IMR-90 (cell line): ENCODE data around the gene KRT82. TPM values are rescaled to one million over a fixed set of nuclear protein-coding genes. Genes with fewer than 3 reads are reported as not detected.
"Not testable (repeated sequence)": the region's sequence is repeated elsewhere in the genome, so short reads cannot be mapped to it uniquely, and the experiment has no call there.

Experiments
- ATAC-seq: fragments of 200-7000 bp; cut with Tn5 transposase; 2 replicates; pipeline ENCODE4 v1.9.1; 2020; ENCODE audit warnings: low read depth, mild to moderate bottlenecking, moderate library complexity
- BruUV-seq: library from RNA; stranded (reverse); fragments of 400-500 nt; replicated peaks from 2 replicates; lab custom pipeline; 2021; lab: Mats Ljungman, UMichigan
- CTCF ChIA-PET: fragments of 300-600 bp; formaldehyde crosslinking; extraction: SDS; loops from one replicate; lab custom pipeline; 2021; ENCODE audit warnings: antibody characterized with exemption; lab: Yijun Ruan, JAX
- POLR2A ChIA-PET: fragments of 300-600 bp; sonication (Branson Sonifier 250); formaldehyde crosslinking; loops from one replicate; lab custom pipeline; 2022; ENCODE audit warnings: antibody characterized with exemption; ENCODE audit not compliant: unreplicated experiment; lab: Charles Lee
- DNase-seq: peaks from one replicate; pipeline ENCODE4 v3.0.0; 2013
- H2AFZ ChIP-seq: replicated peaks from 2 replicates; pipeline ENCODE3; 2013; ENCODE audit warnings: low read length, mild to moderate bottlenecking; ENCODE audit not compliant: poor library complexity
- H2AK5ac ChIP-seq: 2 replicates; pipeline ENCODE4 v1.6.1; 2013; ENCODE audit warnings: low read depth, low read length, inconsistent platforms
- H2AK9ac ChIP-seq: replicated peaks from 2 replicates; pipeline ENCODE3; 2013; ENCODE audit warnings: mild to moderate bottlenecking, low read depth, low read length, moderate library complexity; ENCODE audit not compliant: poor library complexity
- H2BK120ac ChIP-seq: 2 replicates; pipeline ENCODE4 v1.6.1; 2013; ENCODE audit warnings: low read depth, low read length, inconsistent platforms
- H2BK15ac ChIP-seq: 3 replicates; pipeline ENCODE4 v1.6.1; 2013; ENCODE audit warnings: low read depth, low read length, inconsistent platforms
- H2BK20ac ChIP-seq: 2 replicates; pipeline ENCODE4 v1.6.1; 2013; ENCODE audit warnings: low read depth, mild to moderate bottlenecking, inconsistent platforms, low read length, moderate library complexity
- H2BK5ac ChIP-seq: 2 replicates; pipeline ENCODE4 v1.6.1; 2013; ENCODE audit warnings: mild to moderate bottlenecking, low read depth, low read length, inconsistent platforms; ENCODE audit not compliant: poor library complexity, severe bottlenecking
- H3K14ac ChIP-seq: replicated peaks from 2 replicates; pipeline ENCODE4 v1.6.1; 2013; ENCODE audit warnings: low read depth, low read length, inconsistent platforms
- H3K18ac ChIP-seq: 2 replicates; pipeline ENCODE4 v1.6.1; 2013; ENCODE audit warnings: low read depth, low read length, control low read depth
- H3K23ac ChIP-seq: 2 replicates; pipeline ENCODE4 v1.6.1; 2013; ENCODE audit warnings: low read depth, low read length, inconsistent platforms
- H3K27ac ChIP-seq: 2 replicates; pipeline ENCODE4 v1.5.1; 2013; ENCODE audit warnings: mild to moderate bottlenecking, control low read depth, low read length; ENCODE audit not compliant: insufficient read depth
- H3K27me3 ChIP-seq: 2 replicates; pipeline ENCODE4 v1.6.1; 2013; ENCODE audit warnings: low read length; ENCODE audit not compliant: control insufficient read depth, insufficient read depth
- H3K36me3 ChIP-seq: 2 replicates; pipeline ENCODE4 v1.6.1; 2013; ENCODE audit warnings: low read length, mixed read lengths; ENCODE audit not compliant: control insufficient read depth, insufficient read depth
- H3K4ac ChIP-seq: 2 replicates; pipeline ENCODE4 v1.6.1; 2013; ENCODE audit warnings: low read depth, low read length, inconsistent platforms
- H3K4me1 ChIP-seq: 2 replicates; pipeline ENCODE4 v1.6.1; 2013; ENCODE audit warnings: low read length, mixed read lengths; ENCODE audit not compliant: control insufficient read depth, insufficient read depth
- H3K4me2 ChIP-seq: 2 replicates; pipeline ENCODE4 v1.6.1; 2013; ENCODE audit warnings: low read depth, mild to moderate bottlenecking, control low read depth, low read length, moderate library complexity
- H3K4me3 ChIP-seq: 2 replicates; pipeline ENCODE4 v1.5.1; 2013; ENCODE audit warnings: low read depth, mild to moderate bottlenecking, control low read depth, low read length, moderate library complexity; ENCODE audit not compliant: insufficient read depth
- H3K56ac ChIP-seq: 2 replicates; pipeline ENCODE4 v1.6.1; 2013; ENCODE audit warnings: low read length, inconsistent platforms; ENCODE audit not compliant: insufficient read depth; ENCODE audit errors: extremely low read depth
- H3K79me1 ChIP-seq, 2 experiments: 2 replicates each; pipeline ENCODE4 v1.6.1; 2013; ENCODE audit warnings: low read length in 2 of 2, inconsistent platforms in 1 of 2, low read depth in 1 of 2
- H3K9ac ChIP-seq: 2 replicates; pipeline ENCODE4 v1.6.1; 2013; ENCODE audit warnings: low read depth, low read length, control low read depth
- H3K9me1 ChIP-seq: 2 replicates; pipeline ENCODE4 v1.6.1; 2013; ENCODE audit warnings: low read length, inconsistent platforms; ENCODE audit not compliant: insufficient read depth
- H3K9me3 ChIP-seq: 2 replicates; pipeline ENCODE4 v1.6.1; 2013; ENCODE audit warnings: low read length; ENCODE audit not compliant: control insufficient read depth, insufficient read depth
- H4K20me1 ChIP-seq: 2 replicates; pipeline ENCODE4 v1.6.1; 2013; ENCODE audit warnings: low read length, inconsistent platforms; ENCODE audit not compliant: insufficient read depth
- H4K5ac ChIP-seq: 2 replicates; pipeline ENCODE4 v1.6.1; 2013; ENCODE audit warnings: mild to moderate bottlenecking, low read depth, low read length, control low read depth
- H4K8ac ChIP-seq, 2 experiments: 2 replicates each; pipeline ENCODE4 v1.6.1; 2013; ENCODE audit warnings: low read depth in 2 of 2, low read length in 2 of 2, control low read depth in 1 of 2, inconsistent platforms in 1 of 2
- H4K91ac ChIP-seq: 2 replicates; pipeline ENCODE4 v1.6.1; 2013; ENCODE audit warnings: low read depth, low read length, inconsistent platforms; ENCODE audit not compliant: insufficient read depth
- CEBPB ChIP-seq: IDR thresholded peaks from 2 replicates; pipeline ENCODE4 v1.6.1; 2012; ENCODE audit warnings: low read depth, low read length, improper control_type of control experiment
- CHD1 ChIP-seq: IDR thresholded peaks from 2 replicates; pipeline ENCODE4 v1.6.1; 2012; ENCODE audit warnings: low read depth, low read length, improper control_type of control experiment
- SMC3 ChIP-seq: fragments of 150-350 bp; IDR thresholded peaks from 2 replicates; pipeline ENCODE4 v1.6.1; 2016; ENCODE audit warnings: low read depth, mild to moderate bottlenecking, antibody characterized with exemption, low read length, moderate library complexity
- WGBS, 2 experiments: methylation state at CpG; one replicate each; pipeline versions ENCODE4 v1.1.5 to v1.1.7; 2013; ENCODE audit warnings: missing lambda C conversion rate in 2 of 2; ENCODE audit not compliant: insufficient read length in 1 of 2; ENCODE audit errors: extremely low coverage in 2 of 2; 5-methylcytosine and 5-hydroxymethylcytosine counted together
- dilution Hi-C: fragments of 300-500 bp; cut with HindIII; formaldehyde crosslinking; loops from one replicate; pipeline ENCODE4 v1.14.3; 2018; ENCODE audit warnings: low sequenced_read_pairs; ENCODE audit not compliant: unreplicated experiment
- in situ Hi-C: fragments of 300-500 bp; cut with MboI; formaldehyde crosslinking; loops from 3 replicates; pipeline ENCODE4 v1.14.3; 2019; ENCODE audit warnings: low sequenced_read_pairs, inconsistent platforms, mixed read lengths
- intact Hi-C: fragments of 100-400 bp; cut with micrococcal nuclease; formaldehyde crosslinking; loops from 2 replicates; pipeline ENCODE4 v1.10.0; 2022
- polyA plus RNA-seq, 3 experiments: library from polyadenylated mRNA; depleted of rRNA; stranded (reverse); fragments of >200 nt; gene quantifications; 2 replicates each; pipeline ENCODE4 v1.2.3, GENCODE V29; 2012; ENCODE audit warnings: low replicate concordance in 1 of 3
- total RNA-seq: library from RNA; depleted of rRNA; stranded (reverse); fragments of >200 nt; gene quantifications from 2 replicates; pipeline ENCODE4 v1.2.3, GENCODE V29; 2012

KRT82 gene
- total and polyA plus RNA-seq, 2 of the 4 experiments (the other 2 are of a cell fraction), result not detected

GRCh38 chr12:52346593-52346992, 59.5 kb downstream of the KRT82 start:
- Histone ChIP-seq H2AK5ac (no peak overlapping the region), H3K14ac (no peak overlapping the region), H2AFZ (no peak overlapping the region), H2BK15ac (no peak overlapping the region), H4K91ac (no peak overlapping the region), H3K23ac (no peak overlapping the region), H4K8ac (no peak overlapping the region), H3K27ac (no peak overlapping the region), H3K18ac (no peak overlapping the region), H3K4me1 (no peaks in the 10 kb centered on the region), H2BK120ac (no peak overlapping the region), H3K9ac (no peak overlapping the region), H3K27me3 (peaks cover 61% of the 10 kb centered on the region), H3K4me3 (no peak overlapping the region), H3K4me2 (no peak overlapping the region), H3K9me3 (peaks cover 6% of the 10 kb centered on the region), H4K5ac (no peak overlapping the region), H3K56ac (no peak overlapping the region), H3K9me1 (no peaks in the 10 kb centered on the region), H3K79me1 (no peaks in the 10 kb centered on the region), H2BK20ac (no peak overlapping the region), H4K20me1 (no peaks in the 10 kb centered on the region), H2AK9ac (no peak overlapping the region), H2BK5ac (no peak overlapping the region), H3K4ac (no peak overlapping the region), H3K36me3 (no peaks in the 10 kb centered on the region)
- in situ Hi-C loops, result no loop called here
- DNase-seq (no peak), ATAC-seq (no peak)
- ChIA-PET CTCF (no interaction called here), POLR2A (no interaction called here)
- no peak for TF ChIP-seq CHD1
- no peak for TF ChIP-seq SMC3
- TF ChIP-seq CEBPB, result no peak
- no CpG with 5 or more reads among the region's 4 CpGs for WGBS, 2 experiments
- intact Hi-C loops, result no loop called here
- dilution Hi-C loops, result no loop called here
- no TSS peak for BruUV-seq

- H3K79me1 ChIP-seq, H2BK15ac ChIP-seq, H3K4me2 ChIP-seq, H3K4me3 ChIP-seq, POLR2A ChIA-PET, H2AK9ac ChIP-seq, ATAC-seq, H3K18ac ChIP-seq, H3K56ac ChIP-seq, H3K9me1 ChIP-seq, dilution Hi-C loops, H3K9ac ChIP-seq, H4K5ac ChIP-seq, H4K91ac ChIP-seq, H2BK5ac ChIP-seq, H3K36me3 ChIP-seq, H3K14ac ChIP-seq, H3K4ac ChIP-seq, H4K20me1 ChIP-seq, H3K23ac ChIP-seq, intact Hi-C loops, in situ Hi-C loops, H2BK120ac ChIP-seq, H3K4me1 ChIP-seq, DNase-seq, H3K27ac ChIP-seq, H2AFZ ChIP-seq, H3K9me3 ChIP-seq, H2BK20ac ChIP-seq, H2AK5ac ChIP-seq, H4K8ac ChIP-seq, BruUV-seq: not testable (repeated sequence)
- CTCF ChIA-PET, result interaction anchor here (1.2 to 1.3 kb wide), 2 partner anchors 13 to 64 kb away, joined by 3 read pairs; no protein-coding TSS in a partner anchor
- H3K27me3 ChIP-seq, result peaks cover 62% of the 10 kb centered on the region
- no CpG with 5 or more reads among the region's 8 CpGs for whole genome bisulfite sequencing, 2 experiments
These were observed 61.1 kb downstream of the KRT82 start for GRCh38 chr12:52345041-52345440.
